Measurements from ENCODE around the gene ZBTB5. TPM values are rescaled to one million over a fixed set of nuclear protein-coding genes. Genes with fewer than 3 reads are reported as not detected.
A peak's percentile ranks its signal among the peaks of the same experiment; 100 is the strongest.

ZBTB5 gene
- total and polyA plus RNA-seq, 9 of the 15 experiments (the other 6 are each of a cell fraction or from before 2014, with no cell fraction given) = 2.3 to 43.2 (median 15.5) TPM

GRCh38 chr9:37424686-37425297, 40.5 kb downstream of the ZBTB5 start:
- Histone ChIP-seq H3K27me3 (ENCODE audit: control insufficient read depth in 2 of 2, insufficient read depth in 2 of 2, low read length in 2 of 2) (no peaks in the 10 kb centered on the region), H4K20me1 (replicated peaks; ENCODE audit: control insufficient read depth, insufficient read depth, low read length) (peaks cover under 1% of the 10 kb centered on the region), H2AFZ (ENCODE audit: low read depth, low read length) (no peak overlapping the region), H3K9ac (ENCODE audit: insufficient read depth in 1 of 2, low read depth in 2 of 2, low read length in 2 of 2) (peak overlapping the region in 1 of 2 experiments; percentile 97; a peak in 2 of 4 replicates), H3K4me1 (replicated peaks in 1 of 2; ENCODE audit: control insufficient read depth in 2 of 2, insufficient read depth in 2 of 2, low read length in 2 of 2) (peaks cover 15 to 33% of the 10 kb centered on the region in 2 experiments), H3K9me1 (ENCODE audit: control insufficient read depth, insufficient read depth, low read length) (no peaks in the 10 kb centered on the region), H3K4me3 (no peak overlapping the region), H3K36me3 (ENCODE audit: control insufficient read depth, insufficient read depth, low read length) (peaks cover 63% of the 10 kb centered on the region), H3K27ac (ENCODE audit: extremely low read depth, low read depth, low read length) (no peak overlapping the region), H3K79me2 (ENCODE audit: control insufficient read depth, insufficient read depth, low read length) (peaks cover 39% of the 10 kb centered on the region), H3K4me2 (ENCODE audit: insufficient read depth, low read length) (no peak overlapping the region), H3K9me3 (replicated peaks; ENCODE audit: control insufficient read depth, insufficient read depth, low read depth, low read length) (no peaks in the 10 kb centered on the region)
- no peak for FAIRE-seq
- in situ Hi-C loops (cut with MboI) (no loop called here), intact Hi-C loops (cut with micrococcal nuclease) (no loop called here)
- 90% methylated on average over 15 of the region's 18 CpGs for WGBS (ENCODE audit: insufficient coverage, low coverage, missing lambda C conversion rate)
- ATAC-seq = no peak
- CTCF ChIA-PET (ENCODE audit: low intra/inter-chr PET ratio) = no interaction called here
- no TSS peak for BruUV-seq (replicated peaks)
- no peak for TF ChIP-seq IRF9 (tag; IDR thresholded peaks at IDR 0.05)
- TF ChIP-seq FOXO4 (CRISPR knock-in tag; IDR thresholded peaks at IDR 0.05) = no peak
- TF ChIP-seq POLR2G (IDR thresholded peaks at IDR 0.05; ENCODE audit: low read depth, low read length) = peak; percentile 40
- TF ChIP-seq ZNF253 (CRISPR knock-in tag; conservative IDR thresholded peaks at IDR 0.05) = no peak
- TF ChIP-seq NRF1 (conservative IDR thresholded peaks at IDR 0.05 in 1 of 2, IDR thresholded peaks at IDR 0.05 in 1 of 2) = no peak
- TF ChIP-seq SP2 (IDR thresholded peaks at IDR 0.05; ENCODE audit: extremely low read depth, low read depth, low read length, poor library complexity, severe bottlenecking) = no peak
- no peak for TF ChIP-seq SPI1 (IDR thresholded peaks at IDR 0.05; ENCODE audit: borderline replicate concordance, low read depth, low read length)
- TF ChIP-seq CHD1 (IDR thresholded peaks at IDR 0.05; ENCODE audit: low read length) = no peak
- no peak for TF ChIP-seq POLR2B (IDR thresholded peaks at IDR 0.05; ENCODE audit: low read depth, partially characterized antibody)
- no peak for TF ChIP-seq NR4A1 (CRISPR knock-in tag; IDR thresholded peaks at IDR 0.05)
- TF ChIP-seq NR4A1 (tag; IDR thresholded peaks at IDR 0.05) = no peak
- TF ChIP-seq GATAD2A (IDR thresholded peaks at IDR 0.05) = no peak
- no peak for TF ChIP-seq SIN3A (IDR thresholded peaks at IDR 0.05; ENCODE audit: borderline replicate concordance in 2 of 2, control insufficient read depth in 1 of 2, low read depth in 2 of 2, low read length in 2 of 2)
- no peak for TF ChIP-seq NFIX (CRISPR knock-in tag; IDR thresholded peaks at IDR 0.05; ENCODE audit: low read depth)
- no peak for TF ChIP-seq HMG20A (CRISPR knock-in tag; conservative IDR thresholded peaks at IDR 0.05)
- no peak for TF ChIP-seq ZNF561 (CRISPR knock-in tag; conservative IDR thresholded peaks at IDR 0.05)
- TF ChIP-seq HES1 (IDR thresholded peaks at IDR 0.05; ENCODE audit: low read depth) = no peak
- peak; percentile 62 for TF ChIP-seq RBFOX2 (IDR thresholded peaks at IDR 0.05; ENCODE audit: low read depth, low read length)
- POLR2A ChIA-PET = interaction anchor here (0.6 to 2.2 kb wide), 8 partner anchors 12 to 428 kb away, joined by 3 to 9 read pairs (median 3); no protein-coding TSS in a partner anchor
- no peak for DNase-seq (ENCODE audit: extremely low read depth in 1 of 4, low spot score in 3 of 4)

All from K562 (cell line).